Measurements from ENCODE around the gene HHAT. TPM values are rescaled to one million over a fixed set of nuclear protein-coding genes. Genes with fewer than 3 reads are reported as not detected.

The HHAT gene
- total RNA-seq, 1 experiment from 2014 or later = 2.3 TPM

GRCh38 chr1:210676539-210676938, 347.8 kb downstream of the HHAT start:
- Histone ChIP-seq H3K9me2 (replicated peaks; ENCODE audit: insufficient read depth, low read length) (no peaks in the 10 kb centered on the region), H3K4me1 (ENCODE audit: low read length) (no peaks in the 10 kb centered on the region), H2AFZ (ENCODE audit: low read length) (no peak overlapping the region), H4K20me1 (ENCODE audit: insufficient read depth, low read depth, low read length) (no peaks in the 10 kb centered on the region), H3K9me3 (ENCODE audit: low read length) (no peaks in the 10 kb centered on the region), H3K4me2 (ENCODE audit: low read depth, low read length, poor library complexity, severe bottlenecking) (no peak overlapping the region), H3K36me3 (ENCODE audit: insufficient read depth, low read length) (no peaks in the 10 kb centered on the region), H3K9ac (ENCODE audit: low read length) (no peak overlapping the region), H3K4me3 (ENCODE audit: low read length) (no peak overlapping the region), H3K27me3 (ENCODE audit: low read length) (no peaks in the 10 kb centered on the region), H3K79me2 (ENCODE audit: low read length) (no peaks in the 10 kb centered on the region), H3K27ac (ENCODE audit: low read length) (no peak overlapping the region)
- no peak for DNase-seq

GRCh38 chr1:210677533-210677932, 348.8 kb downstream of the HHAT start:
- no peak for DNase-seq
- H2AFZ ChIP-seq (ENCODE audit: low read length) = no peak overlapping the region
- no peaks in the 10 kb centered on the region for H3K79me2 ChIP-seq (ENCODE audit: low read length)
- H4K20me1 ChIP-seq (ENCODE audit: insufficient read depth, low read depth, low read length) = no peaks in the 10 kb centered on the region
- no peak overlapping the region for H3K27ac ChIP-seq (ENCODE audit: low read length)
- no peaks in the 10 kb centered on the region for H3K4me1 ChIP-seq (ENCODE audit: low read length)
- no peak overlapping the region for H3K4me3 ChIP-seq (ENCODE audit: low read length)
- H3K9ac ChIP-seq (ENCODE audit: low read length) = no peak overlapping the region
- H3K9me3 ChIP-seq (ENCODE audit: low read length) = no peaks in the 10 kb centered on the region
- H3K4me2 ChIP-seq (ENCODE audit: low read depth, low read length, poor library complexity, severe bottlenecking) = no peak overlapping the region
- no peaks in the 10 kb centered on the region for H3K9me2 ChIP-seq (replicated peaks; ENCODE audit: insufficient read depth, low read length)
- H3K36me3 ChIP-seq (ENCODE audit: insufficient read depth, low read length) = no peaks in the 10 kb centered on the region
- no peaks in the 10 kb centered on the region for H3K27me3 ChIP-seq (ENCODE audit: low read length)

DNA sequence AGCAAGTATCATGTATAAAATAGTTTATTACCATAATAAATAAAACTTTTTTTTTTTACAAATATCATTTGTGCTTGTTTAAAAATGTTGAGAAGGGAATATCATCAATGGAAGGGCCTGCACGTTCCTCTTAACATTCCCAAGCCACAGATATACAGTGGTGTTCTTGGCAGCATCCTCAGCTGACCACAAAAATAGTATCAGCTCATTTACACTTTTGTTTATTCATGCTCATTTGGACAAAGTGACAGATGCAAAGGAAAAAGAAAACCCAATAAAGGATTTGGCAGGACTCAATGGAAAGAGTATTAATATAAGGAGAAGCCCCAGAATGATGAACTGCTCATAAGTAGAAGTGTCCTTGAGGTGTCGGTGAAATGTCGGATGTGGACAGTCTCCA, 349.6 kb downstream of the HHAT start:
- Histone ChIP-seq H3K9ac (ENCODE audit: low read length) (no peak overlapping the region), H3K36me3 (ENCODE audit: insufficient read depth, low read length) (no peaks in the 10 kb centered on the region), H3K27ac (ENCODE audit: low read length) (no peak overlapping the region), H3K9me2 (replicated peaks; ENCODE audit: insufficient read depth, low read length) (no peaks in the 10 kb centered on the region), H3K27me3 (ENCODE audit: low read length) (no peaks in the 10 kb centered on the region), H3K4me3 (ENCODE audit: low read length) (no peak overlapping the region), H3K79me2 (ENCODE audit: low read length) (no peaks in the 10 kb centered on the region), H4K20me1 (ENCODE audit: insufficient read depth, low read depth, low read length) (no peaks in the 10 kb centered on the region), H3K4me1 (ENCODE audit: low read length) (no peaks in the 10 kb centered on the region), H3K9me3 (ENCODE audit: low read length) (no peaks in the 10 kb centered on the region), H3K4me2 (ENCODE audit: low read depth, low read length, poor library complexity, severe bottlenecking) (no peak overlapping the region), H2AFZ (ENCODE audit: low read length) (no peak overlapping the region)
- no peak for DNase-seq

DNA sequence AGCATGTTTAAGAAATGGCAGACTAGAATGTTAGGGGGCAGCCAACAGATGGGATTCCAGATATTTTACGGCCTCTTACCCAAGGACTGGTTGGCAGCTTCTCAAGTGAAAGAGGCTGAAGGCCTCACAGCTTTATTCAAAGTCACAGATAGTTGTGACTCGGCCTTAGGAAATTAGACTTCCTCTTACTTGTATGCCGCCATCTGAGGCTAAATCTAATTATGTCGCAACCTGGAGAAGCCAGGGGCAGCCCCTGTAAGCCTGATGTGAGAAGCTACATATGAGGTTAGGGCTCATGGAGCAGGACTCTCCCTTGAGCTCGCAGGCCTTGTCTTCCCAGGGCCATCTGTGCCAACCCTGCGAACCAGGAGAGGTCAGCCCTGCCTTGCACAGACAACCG, 352.5 kb downstream of the HHAT start:
- DNase-seq = no peak

GRCh38 chr1:210683403-210684047, 354.8 kb downstream of the HHAT start:
- H3K9me2 ChIP-seq (replicated peaks; ENCODE audit: insufficient read depth, low read length) = no peaks in the 10 kb centered on the region
- no peak overlapping the region for H3K4me2 ChIP-seq (ENCODE audit: low read depth, low read length, poor library complexity, severe bottlenecking)
- no peak overlapping the region for H3K4me3 ChIP-seq (ENCODE audit: low read length)
- H3K9ac ChIP-seq (ENCODE audit: low read length) = no peak overlapping the region
- no peaks in the 10 kb centered on the region for H3K79me2 ChIP-seq (ENCODE audit: low read length)
- H4K20me1 ChIP-seq (ENCODE audit: insufficient read depth, low read depth, low read length) = no peaks in the 10 kb centered on the region
- no peaks in the 10 kb centered on the region for H3K36me3 ChIP-seq (ENCODE audit: insufficient read depth, low read length)
- no peak overlapping the region for H3K27ac ChIP-seq (ENCODE audit: low read length)
- DNase-seq = no peak
- H3K4me1 ChIP-seq (ENCODE audit: low read length) = no peaks in the 10 kb centered on the region
- no peaks in the 10 kb centered on the region for H3K9me3 ChIP-seq (ENCODE audit: low read length)
- no peaks in the 10 kb centered on the region for H3K27me3 ChIP-seq (ENCODE audit: low read length)
- H2AFZ ChIP-seq (ENCODE audit: low read length) = no peak overlapping the region

More for the DNA sequence above, 352.5 kb downstream of the HHAT start:
- Histone ChIP-seq H3K79me2 (ENCODE audit: low read length) (no peaks in the 10 kb centered on the region), H2AFZ (ENCODE audit: low read length) (no peak overlapping the region), H3K4me3 (ENCODE audit: low read length) (no peak overlapping the region), H3K9me2 (replicated peaks; ENCODE audit: insufficient read depth, low read length) (no peaks in the 10 kb centered on the region), H3K27ac (ENCODE audit: low read length) (no peak overlapping the region), H3K4me1 (ENCODE audit: low read length) (no peaks in the 10 kb centered on the region), H3K27me3 (ENCODE audit: low read length) (no peaks in the 10 kb centered on the region), H3K4me2 (ENCODE audit: low read depth, low read length, poor library complexity, severe bottlenecking) (no peak overlapping the region), H3K36me3 (ENCODE audit: insufficient read depth, low read length) (no peaks in the 10 kb centered on the region), H3K9ac (ENCODE audit: low read length) (no peak overlapping the region), H3K9me3 (ENCODE audit: low read length) (no peaks in the 10 kb centered on the region), H4K20me1 (ENCODE audit: insufficient read depth, low read depth, low read length) (no peaks in the 10 kb centered on the region)

GRCh38 chr1:210684466-210685294, 356.0 kb downstream of the HHAT start:
- Histone ChIP-seq H3K9ac (ENCODE audit: low read length) (no peak overlapping the region), H3K27me3 (ENCODE audit: low read length) (no peaks in the 10 kb centered on the region), H3K4me2 (ENCODE audit: low read depth, low read length, poor library complexity, severe bottlenecking) (no peak overlapping the region), H3K27ac (ENCODE audit: low read length) (no peak overlapping the region), H3K4me3 (ENCODE audit: low read length) (no peak overlapping the region), H3K4me1 (ENCODE audit: low read length) (no peaks in the 10 kb centered on the region), H3K79me2 (ENCODE audit: low read length) (no peaks in the 10 kb centered on the region), H3K36me3 (ENCODE audit: insufficient read depth, low read length) (no peaks in the 10 kb centered on the region), H3K9me3 (ENCODE audit: low read length) (no peaks in the 10 kb centered on the region), H3K9me2 (replicated peaks; ENCODE audit: insufficient read depth, low read length) (no peaks in the 10 kb centered on the region), H4K20me1 (ENCODE audit: insufficient read depth, low read depth, low read length) (no peaks in the 10 kb centered on the region), H2AFZ (ENCODE audit: low read length) (no peak overlapping the region)
- DNase-seq = no peak

DNA sequence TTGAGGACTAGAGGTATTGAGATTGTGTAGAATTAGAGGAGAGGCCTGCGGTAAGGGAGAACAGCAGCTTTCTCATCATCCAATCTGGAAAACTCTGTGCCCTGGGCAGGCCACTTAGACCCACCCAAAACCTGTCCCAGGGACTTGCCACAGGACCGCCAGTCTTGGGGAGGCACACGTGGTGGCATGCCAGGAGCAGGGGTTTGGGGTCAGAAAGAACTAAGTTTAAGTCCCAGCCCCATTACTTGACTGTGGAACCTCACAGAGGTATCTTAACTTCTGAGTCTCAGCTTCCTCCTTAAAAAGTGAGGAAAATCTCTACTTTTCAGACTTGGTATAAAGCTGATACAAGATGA, 356.6 kb downstream of the HHAT start:
- Histone ChIP-seq H3K4me1 (ENCODE audit: low read length) (no peaks in the 10 kb centered on the region), H3K4me3 (ENCODE audit: low read length) (no peak overlapping the region), H3K9me3 (ENCODE audit: low read length) (no peaks in the 10 kb centered on the region), H3K4me2 (ENCODE audit: low read depth, low read length, poor library complexity, severe bottlenecking) (no peak overlapping the region), H4K20me1 (ENCODE audit: insufficient read depth, low read depth, low read length) (no peaks in the 10 kb centered on the region), H3K36me3 (ENCODE audit: insufficient read depth, low read length) (no peaks in the 10 kb centered on the region), H3K9ac (ENCODE audit: low read length) (no peak overlapping the region), H3K27ac (ENCODE audit: low read length) (no peak overlapping the region), H3K79me2 (ENCODE audit: low read length) (no peaks in the 10 kb centered on the region), H2AFZ (ENCODE audit: low read length) (no peak overlapping the region), H3K9me2 (replicated peaks; ENCODE audit: insufficient read depth, low read length) (no peaks in the 10 kb centered on the region), H3K27me3 (ENCODE audit: low read length) (no peaks in the 10 kb centered on the region)
- DNase-seq = no peak

DNA sequence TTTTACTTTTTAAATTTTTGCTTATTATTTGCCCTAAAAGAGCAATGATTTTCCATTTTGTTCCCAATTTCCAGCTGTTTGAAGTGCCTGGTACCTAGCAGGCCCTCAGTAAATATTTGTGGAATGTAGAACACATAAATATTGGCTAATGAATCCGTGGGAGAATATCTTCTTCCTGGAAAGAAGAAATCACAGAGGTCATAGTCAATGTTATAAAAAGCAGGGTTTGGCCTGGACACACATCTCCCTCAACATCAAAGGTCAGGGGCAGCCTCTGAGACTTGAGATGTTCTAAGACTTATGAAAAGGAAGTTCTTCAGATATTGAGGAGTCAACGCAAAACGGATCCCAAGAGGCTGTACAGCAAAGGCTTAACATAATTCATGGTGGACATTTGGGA, 358.1 kb downstream of the HHAT start:
- H3K27me3 ChIP-seq (ENCODE audit: low read length) = no peaks in the 10 kb centered on the region
- no peak overlapping the region for H3K4me3 ChIP-seq (ENCODE audit: low read length)
- no peak overlapping the region for H2AFZ ChIP-seq (ENCODE audit: low read length)
- H3K4me1 ChIP-seq (ENCODE audit: low read length) = no peaks in the 10 kb centered on the region
- DNase-seq = no peak
- no peaks in the 10 kb centered on the region for H3K9me2 ChIP-seq (replicated peaks; ENCODE audit: insufficient read depth, low read length)
- no peaks in the 10 kb centered on the region for H3K9me3 ChIP-seq (ENCODE audit: low read length)
- H3K79me2 ChIP-seq (ENCODE audit: low read length) = no peaks in the 10 kb centered on the region
- H3K9ac ChIP-seq (ENCODE audit: low read length) = no peak overlapping the region
- H4K20me1 ChIP-seq (ENCODE audit: insufficient read depth, low read depth, low read length) = no peaks in the 10 kb centered on the region
- H3K27ac ChIP-seq (ENCODE audit: low read length) = no peak overlapping the region
- H3K4me2 ChIP-seq (ENCODE audit: low read depth, low read length, poor library complexity, severe bottlenecking) = no peak overlapping the region
- H3K36me3 ChIP-seq (ENCODE audit: insufficient read depth, low read length) = no peaks in the 10 kb centered on the region

All from Karpas-422 (cell line).